WTC11 (cell line): ENCODE data around the gene SLC29A1. TPM values are rescaled to one million over a fixed set of nuclear protein-coding genes. Genes with fewer than 3 reads are reported as not detected.

ENCODE experiments used
- ATAC-seq: fragments of 200-7000 bp; cut with Tn5 transposase; 2 replicates; pipeline ENCODE4 v1.10.0; 2021; ENCODE audit warnings: mild to moderate bottlenecking, moderate library complexity
- CTCF ChIA-PET: fragments of 300-600 bp; sonication (Branson Sonifier 250); formaldehyde crosslinking; loops from one replicate; lab custom pipeline; 2021; ENCODE audit warnings: antibody characterized with exemption; lab: Charles Lee
- POLR2A ChIA-PET: fragments of 350-600 bp; sonication (Branson Sonifier 250); formaldehyde crosslinking; loops from one replicate; lab custom pipeline; 2021; ENCODE audit warnings: antibody characterized with exemption; lab: Charles Lee
- DNase-seq: peaks from one replicate; pipeline ENCODE4 v3.0.0; 2021; ENCODE audit warnings: low spot score
- H3K27ac Mint-ChIP-seq: 2 replicates; pipeline ENCODE4 v1.8.0; 2021; ENCODE audit warnings: mixed read lengths
- H3K27me3 Mint-ChIP-seq: 2 replicates; pipeline ENCODE4 v1.8.0; 2021; ENCODE audit warnings: low read depth, mild to moderate bottlenecking, moderate library complexity, mixed read lengths
- H3K36me3 Mint-ChIP-seq: 2 replicates; pipeline ENCODE4 v1.8.0; 2021; ENCODE audit warnings: mixed read lengths
- H3K4me1 Mint-ChIP-seq: 2 replicates; pipeline ENCODE4 v1.8.0; 2022; ENCODE audit warnings: mixed read lengths
- H3K4me3 Mint-ChIP-seq: 2 replicates; pipeline ENCODE4 v1.8.0; 2021; ENCODE audit warnings: mild to moderate bottlenecking, moderate library complexity, mixed read lengths
- H3K9me3 Mint-ChIP-seq: 2 replicates; pipeline ENCODE4 v1.8.0; 2021; ENCODE audit warnings: mixed read lengths
- ARID4B ChIP-seq: sonication (generic); formaldehyde crosslinking; IDR thresholded peaks from 2 replicates; pipeline ENCODE4 v1.8.0; 2023; ENCODE audit warnings: missing genetic modification reagents, mild to moderate bottlenecking, borderline replicate concordance
- ATF6 ChIP-seq: sonication (generic); formaldehyde crosslinking; IDR thresholded peaks from 2 replicates; pipeline ENCODE4 v1.8.1; 2023; ENCODE audit warnings: mild to moderate bottlenecking, missing genetic modification reagents
- E2F4 ChIP-seq: sonication (generic); formaldehyde crosslinking; IDR thresholded peaks from 2 replicates; pipeline ENCODE4 v1.8.1; 2022; ENCODE audit warnings: low read depth, mild to moderate bottlenecking, moderate library complexity, missing genetic modification reagents, borderline replicate concordance
- ERG ChIP-seq: fragments of 250-450 bp; sonication (Bioruptor Pico); IDR thresholded peaks from 2 replicates; pipeline ENCODE4 v1.8.0; 2021; ENCODE audit warnings: mild to moderate bottlenecking
- ESRRA ChIP-seq: sonication (generic); formaldehyde crosslinking; IDR thresholded peaks from 2 replicates; pipeline ENCODE4 v1.8.1; 2022; ENCODE audit warnings: mild to moderate bottlenecking, missing genetic modification reagents, borderline replicate concordance
- ETV6 ChIP-seq: sonication (generic); formaldehyde crosslinking; IDR thresholded peaks from 2 replicates; pipeline ENCODE4 v1.8.1; 2022; ENCODE audit warnings: mild to moderate bottlenecking, missing genetic modification reagents
- FOXK1 ChIP-seq: sonication (generic); formaldehyde crosslinking; IDR thresholded peaks from 2 replicates; pipeline ENCODE4 v1.8.0; 2022; ENCODE audit warnings: mild to moderate bottlenecking, moderate library complexity, missing genetic modification reagents
- MAX ChIP-seq: sonication (generic); formaldehyde crosslinking; IDR thresholded peaks from 2 replicates; pipeline ENCODE4 v1.8.0; 2022; ENCODE audit warnings: mild to moderate bottlenecking, missing genetic modification reagents
- MLX ChIP-seq: sonication (generic); formaldehyde crosslinking; IDR thresholded peaks from 2 replicates; pipeline ENCODE4 v1.8.1; 2023; ENCODE audit warnings: mild to moderate bottlenecking, missing genetic modification reagents, moderate library complexity
- OVOL2 ChIP-seq: fragments of 250-450 bp; sonication (Bioruptor Pico); IDR thresholded peaks from 2 replicates; pipeline ENCODE4 v1.9.0; 2021; ENCODE audit warnings: mild to moderate bottlenecking, borderline replicate concordance
- RELA ChIP-seq: sonication (generic); formaldehyde crosslinking; IDR thresholded peaks from 2 replicates; pipeline ENCODE4 v1.8.1; 2022; ENCODE audit warnings: missing genetic modification reagents, mild to moderate bottlenecking, borderline replicate concordance
- ZMAT4 ChIP-seq: fragments of 250-450 bp; sonication (Bioruptor Pico); IDR thresholded peaks from 2 replicates; pipeline ENCODE4 v1.9.0; 2021; ENCODE audit warnings: mild to moderate bottlenecking
- ZNF425 ChIP-seq: fragments of 250-450 bp; sonication (Bioruptor Pico); conservative IDR thresholded peaks from 2 replicates; pipeline ENCODE4 v1.9.0; 2021; ENCODE audit warnings: mild to moderate bottlenecking
- total RNA-seq: library from RNA; stranded (reverse); gene quantifications from 3 replicates; pipeline ENCODE4 v1.2.3, GENCODE V29; 2021

SLC29A1 gene
- total RNA-seq, 1 experiment from 2014 or later: 139 TPM

GRCh38 chr6:44264154-44265006 lies 41.0 kb downstream of the SLC29A1 start:
- ATAC-seq (peak; percentile 1; the same call in 1 of the 2 replicates), DNase-seq (no peak)
- Mint-ChIP-seq H3K9me3 (no peaks in the 10 kb centered on the region), H3K4me1 (peaks cover 40% of the 10 kb centered on the region), H3K36me3 (no peaks in the 10 kb centered on the region), H3K27ac (no peak overlapping the region), H3K27me3 (peaks cover 20% of the 10 kb centered on the region), H3K4me3 (peak overlapping the region; percentile 95)
- CTCF ChIA-PET: interaction anchor here (0.6 to 1.5 kb wide), 7 partner anchors 7 to 205 kb away, joined by 3 to 4 read pairs (median 4); partner anchors contain the start of gene AARS2
- TF ChIP-seq MLX: no peak
- TF ChIP-seq OVOL2: no peak
- no peak for TF ChIP-seq ARID4B
- no peak for TF ChIP-seq ERG
- TF ChIP-seq RELA (CRISPR knock-in tag): no peak
- no peak for TF ChIP-seq ESRRA (CRISPR knock-in tag)
- TF ChIP-seq ZMAT4 (CRISPR knock-in tag): no peak
- TF ChIP-seq FOXK1 (CRISPR knock-in tag): no peak
- no peak for TF ChIP-seq MAX (CRISPR knock-in tag)
- no peak for TF ChIP-seq ATF6 (CRISPR knock-in tag)
- POLR2A ChIA-PET: no interaction called here

- POLR2A ChIA-PET: no interaction called here
- H3K27ac Mint-ChIP-seq: no peak within 1 kb of the TSS
- CTCF ChIA-PET: interaction anchor here (0.8 to 1.5 kb wide), 6 partner anchors 8 to 169 kb away, joined by 4 read pairs; partner anchors contain the start of gene AARS2
- ATAC-seq: peak; percentile 73
- no peaks in the 10 kb centered on the region for H3K36me3 Mint-ChIP-seq
- H3K27me3 Mint-ChIP-seq: peaks cover 28% of the 10 kb centered on the region
- peak within 1 kb of the TSS; percentile 95 for H3K4me3 Mint-ChIP-seq
- H3K9me3 Mint-ChIP-seq: no peaks in the 10 kb centered on the region
- DNase-seq: peak; percentile 97
- H3K4me1 Mint-ChIP-seq: peaks cover 46% of the 10 kb centered on the region
- TF ChIP-seq E2F4 (CRISPR knock-in tag) (no peak), ARID4B (0 out of 2 replicates have a peak, but pooled peaks have one; percentile 40), ZNF425 (no peak), ETV6 (CRISPR knock-in tag) (peak; percentile 68)
Measured at GRCh38 chr6:44265007-44265721, 41.8 kb downstream of the SLC29A1 start, which contains the start of gene NFKBIE. NFKBIE (minus strand) TSS chr6:44265551; CDS start chr6:44265346, 205 bp downstream.
